Measurements from ENCODE around the gene ZNF207. TPM values are rescaled to one million over a fixed set of nuclear protein-coding genes. Genes with fewer than 3 reads are reported as not detected.
A peak's percentile ranks its signal among the peaks of the same experiment; 100 is the strongest.

The ZNF207 gene
- polyA plus RNA-seq, 2 of the 4 experiments (the other 2 are of a cell fraction): 208 to 292 TPM

DNA sequence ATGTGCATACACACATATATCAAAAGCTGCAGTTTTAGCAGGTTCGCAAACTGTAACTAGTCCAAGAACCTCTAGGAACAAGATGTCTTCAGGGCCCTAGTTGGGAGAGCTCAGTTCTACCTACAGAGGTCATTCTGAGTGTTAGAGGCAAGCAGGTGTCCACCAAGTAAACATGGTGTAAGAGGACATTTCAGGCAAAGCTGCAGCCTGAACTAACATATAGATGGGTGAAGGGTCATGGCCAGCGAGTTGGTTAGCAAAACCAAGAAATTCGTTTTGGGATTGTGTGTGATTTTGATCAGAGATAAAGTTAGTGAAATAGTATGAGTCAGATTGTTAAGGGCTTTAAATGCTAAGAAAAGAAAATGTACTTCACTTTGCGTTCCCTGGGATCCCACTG is 32.6 kb upstream of the ZNF207 start:
- POLR2A ChIA-PET: no interaction called here
- FAIRE-seq (no peak), DNase-seq (ENCODE audit: low read depth in 1 of 2, low spot score in 1 of 2) (no peak)

GRCh38 chr17:32318071-32318470 is 31.9 kb upstream of the ZNF207 start:
- ChIA-PET POLR2A (no interaction called here), CTCF (interaction anchor here (0.6 to 11.1 kb wide), 15 partner anchors 9 to 119 kb away, joined by 3 to 259 read pairs (median 7); no protein-coding TSS in a partner anchor)
- 82% methylated on average over 8 of the region's 8 CpGs for WGBS (ENCODE audit: missing lambda C conversion rate)
- Histone ChIP-seq H3K4me2 (no peak overlapping the region), H3K27ac (no peak overlapping the region), H3K4me1 (no peaks in the 10 kb centered on the region), H3K4me3 (no peak overlapping the region), H3K9me3 (no peaks in the 10 kb centered on the region)
- FAIRE-seq (no peak), DNase-seq (ENCODE audit: low read depth in 1 of 2, low spot score in 1 of 2) (no peak), ATAC-seq (no peak)
- no peak for TF ChIP-seq MYC (IDR thresholded peaks at IDR 0.05; ENCODE audit: borderline replicate concordance, low read length)

More for the DNA sequence above, 32.6 kb upstream of the ZNF207 start:
- Histone ChIP-seq H3K9me3 (no peaks in the 10 kb centered on the region), H3K27ac (no peak overlapping the region), H3K4me3 (no peak overlapping the region), H3K4me1 (no peaks in the 10 kb centered on the region), H3K4me2 (no peak overlapping the region)
- ATAC-seq: no peak
- 67% methylated on average over 4 of the region's 4 CpGs for WGBS (ENCODE audit: missing lambda C conversion rate)
- TF ChIP-seq RCOR1 (IDR thresholded peaks at IDR 0.05; ENCODE audit: low read depth, low read length) (no peak), BHLHE40 (IDR thresholded peaks at IDR 0.05; ENCODE audit: low read depth, low read length) (no peak), CBX8 (IDR thresholded peaks at IDR 0.05) (no peak), MAFK (IDR thresholded peaks at IDR 0.05; ENCODE audit: partially characterized antibody) (no peak), ZNF302 (CRISPR knock-in tag; IDR thresholded peaks at IDR 0.05) (no peak), KDM5A (IDR thresholded peaks at IDR 0.05) (no peak), NPAS2 (CRISPR knock-in tag; IDR thresholded peaks at IDR 0.05; ENCODE audit: borderline replicate concordance) (no peak), SREBF2 (IDR thresholded peaks at IDR 0.05) (no peak), EHF (CRISPR knock-in tag; IDR thresholded peaks at IDR 0.05) (no peak), FOSL2 (IDR thresholded peaks at IDR 0.05) (no peak), FOSL2 (CRISPR knock-in tag; IDR thresholded peaks at IDR 0.05) (no peak), TFCP2L1 (CRISPR knock-in tag; IDR thresholded peaks at IDR 0.05) (no peak)
- TF ChIP-seq, protein P1, sequence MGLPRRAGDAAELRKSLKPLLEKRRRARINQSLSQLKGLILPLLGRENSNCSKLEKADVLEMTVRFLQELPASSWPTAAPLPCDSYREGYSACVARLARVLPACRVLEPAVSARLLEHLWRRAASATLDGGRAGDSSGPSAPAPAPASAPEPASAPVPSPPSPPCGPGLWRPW (IDR thresholded peaks at IDR 0.05): no peak
- TF ChIP-seq, protein P2, sequence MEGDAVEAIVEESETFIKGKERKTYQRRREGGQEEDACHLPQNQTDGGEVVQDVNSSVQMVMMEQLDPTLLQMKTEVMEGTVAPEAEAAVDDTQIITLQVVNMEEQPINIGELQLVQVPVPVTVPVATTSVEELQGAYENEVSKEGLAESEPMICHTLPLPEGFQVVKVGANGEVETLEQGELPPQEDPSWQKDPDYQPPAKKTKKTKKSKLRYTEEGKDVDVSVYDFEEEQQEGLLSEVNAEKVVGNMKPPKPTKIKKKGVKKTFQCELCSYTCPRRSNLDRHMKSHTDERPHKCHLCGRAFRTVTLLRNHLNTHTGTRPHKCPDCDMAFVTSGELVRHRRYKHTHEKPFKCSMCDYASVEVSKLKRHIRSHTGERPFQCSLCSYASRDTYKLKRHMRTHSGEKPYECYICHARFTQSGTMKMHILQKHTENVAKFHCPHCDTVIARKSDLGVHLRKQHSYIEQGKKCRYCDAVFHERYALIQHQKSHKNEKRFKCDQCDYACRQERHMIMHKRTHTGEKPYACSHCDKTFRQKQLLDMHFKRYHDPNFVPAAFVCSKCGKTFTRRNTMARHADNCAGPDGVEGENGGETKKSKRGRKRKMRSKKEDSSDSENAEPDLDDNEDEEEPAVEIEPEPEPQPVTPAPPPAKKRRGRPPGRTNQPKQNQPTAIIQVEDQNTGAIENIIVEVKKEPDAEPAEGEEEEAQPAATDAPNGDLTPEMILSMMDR (IDR thresholded peaks at IDR 0.05): no peak
- CTCF ChIA-PET: interaction anchor here (1.0 to 11.1 kb wide), 5 partner anchors 10 to 114 kb away, joined by 3 to 259 read pairs (median 13); no protein-coding TSS in a partner anchor

DNA sequence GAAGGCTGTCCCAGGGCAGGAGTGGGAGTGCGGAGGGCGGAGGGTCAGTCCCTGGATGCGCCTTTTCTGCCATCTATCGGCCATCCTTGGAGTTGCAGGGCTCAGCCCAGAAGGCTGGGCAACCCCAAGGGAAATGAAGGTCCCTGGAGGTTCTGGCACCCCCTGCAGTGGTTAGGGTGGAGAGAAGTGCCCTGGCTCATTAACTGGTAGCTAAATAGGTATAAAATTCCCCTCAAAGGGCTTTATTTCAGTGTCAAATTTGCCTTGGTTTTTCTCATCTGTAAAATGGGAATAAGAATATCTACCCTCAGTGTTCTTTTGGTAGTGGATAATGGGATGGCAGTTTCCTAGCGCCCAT is 30.4 kb upstream of the ZNF207 start:
- Histone ChIP-seq H3K4me3 (no peak overlapping the region), H3K27ac (no peak overlapping the region), H3K4me1 (no peaks in the 10 kb centered on the region), H3K9me3 (no peaks in the 10 kb centered on the region), H3K4me2 (no peak overlapping the region)
- FAIRE-seq (peak; percentile 97), ATAC-seq (peak; percentile 89 to 96), DNase-seq (ENCODE audit: low read depth in 1 of 2, low spot score in 1 of 2) (peak; percentile 69 to 88)
- ChIA-PET CTCF (interaction anchor here (0.6 to 11.1 kb wide), 52 partner anchors 8 to 237 kb away, joined by 3 to 259 read pairs (median 4); partner anchors contain the start of gene PSMD11), POLR2A (no interaction called here)
- TF ChIP-seq JUNB (IDR thresholded peaks at IDR 0.05) (no peak), MAX (IDR thresholded peaks at IDR 0.05) (0 out of 2 replicates have a peak, but pooled peaks have one; percentile 23), RARB (CRISPR knock-in tag; IDR thresholded peaks at IDR 0.05) (no peak), HDAC2 (IDR thresholded peaks at IDR 0.05) (peak; percentile 79; the same call in 1 of the 2 replicates), POLR2AphosphoS2 (conservative IDR thresholded peaks at IDR 0.05; ENCODE audit: low read length) (no peak), RAD21 (conservative IDR thresholded peaks at IDR 0.05 in 1 of 2, IDR thresholded peaks at IDR 0.05 in 1 of 2) (peak; percentile 97 to 98), SMC3 (IDR thresholded peaks at IDR 0.05) (peak; percentile 91), CHD4 (IDR thresholded peaks at IDR 0.05; ENCODE audit: borderline replicate concordance) (peak; percentile 54; the same call in 1 of the 2 replicates), KDM5A (IDR thresholded peaks at IDR 0.05) (peak; percentile 52; the same call in 1 of the 2 replicates), KDM1A (IDR thresholded peaks at IDR 0.05; ENCODE audit: low read depth) (peak; percentile 92), FOXS1 (CRISPR knock-in tag; IDR thresholded peaks at IDR 0.05) (no peak), CHD2 (IDR thresholded peaks at IDR 0.05; ENCODE audit: low read length, partially characterized antibody) (no peak), RCOR1 (IDR thresholded peaks at IDR 0.05; ENCODE audit: low read depth, low read length) (no peak), CBX8 (IDR thresholded peaks at IDR 0.05) (no peak), HMGXB4 (CRISPR knock-in tag; IDR thresholded peaks at IDR 0.05; ENCODE audit: borderline replicate concordance) (no peak), EP300 (IDR thresholded peaks at IDR 0.05) (no peak), FOSB (CRISPR knock-in tag; IDR thresholded peaks at IDR 0.05) (no peak)
- TF ChIP-seq, protein P2 (IDR thresholded peaks at IDR 0.05): peak; percentile 94
- WGBS (ENCODE audit: missing lambda C conversion rate): 19% methylated on average over 5 of the region's 5 CpGs
